ENCODE data around the gene SOX4.

SOX4 gene

DNA sequence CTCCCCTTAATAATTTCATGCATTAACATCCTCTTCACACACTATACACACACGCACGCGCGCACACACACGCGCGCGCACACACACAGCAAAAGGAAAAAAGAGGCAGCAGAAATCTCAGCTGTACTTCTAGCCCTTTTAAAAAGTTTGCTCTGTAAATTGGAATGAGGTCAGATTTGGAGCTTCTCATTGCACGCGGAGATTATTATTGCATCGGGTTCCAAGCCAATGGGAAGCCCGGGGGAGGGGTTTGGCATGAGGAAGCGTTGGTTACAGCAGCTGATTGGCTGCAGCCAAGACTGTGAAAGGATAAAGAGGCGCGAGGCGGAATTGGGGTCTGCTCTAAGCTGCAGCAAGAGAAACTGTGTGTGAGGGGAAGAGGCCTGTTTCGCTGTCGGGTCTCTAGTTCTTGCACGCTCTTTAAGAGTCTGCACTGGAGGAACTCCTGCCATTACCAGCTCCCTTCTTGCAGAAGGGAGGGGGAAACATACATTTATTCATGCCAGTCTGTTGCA, at the start of gene SOX4 (continued):
- TF ChIP-seq, protein P1, sequence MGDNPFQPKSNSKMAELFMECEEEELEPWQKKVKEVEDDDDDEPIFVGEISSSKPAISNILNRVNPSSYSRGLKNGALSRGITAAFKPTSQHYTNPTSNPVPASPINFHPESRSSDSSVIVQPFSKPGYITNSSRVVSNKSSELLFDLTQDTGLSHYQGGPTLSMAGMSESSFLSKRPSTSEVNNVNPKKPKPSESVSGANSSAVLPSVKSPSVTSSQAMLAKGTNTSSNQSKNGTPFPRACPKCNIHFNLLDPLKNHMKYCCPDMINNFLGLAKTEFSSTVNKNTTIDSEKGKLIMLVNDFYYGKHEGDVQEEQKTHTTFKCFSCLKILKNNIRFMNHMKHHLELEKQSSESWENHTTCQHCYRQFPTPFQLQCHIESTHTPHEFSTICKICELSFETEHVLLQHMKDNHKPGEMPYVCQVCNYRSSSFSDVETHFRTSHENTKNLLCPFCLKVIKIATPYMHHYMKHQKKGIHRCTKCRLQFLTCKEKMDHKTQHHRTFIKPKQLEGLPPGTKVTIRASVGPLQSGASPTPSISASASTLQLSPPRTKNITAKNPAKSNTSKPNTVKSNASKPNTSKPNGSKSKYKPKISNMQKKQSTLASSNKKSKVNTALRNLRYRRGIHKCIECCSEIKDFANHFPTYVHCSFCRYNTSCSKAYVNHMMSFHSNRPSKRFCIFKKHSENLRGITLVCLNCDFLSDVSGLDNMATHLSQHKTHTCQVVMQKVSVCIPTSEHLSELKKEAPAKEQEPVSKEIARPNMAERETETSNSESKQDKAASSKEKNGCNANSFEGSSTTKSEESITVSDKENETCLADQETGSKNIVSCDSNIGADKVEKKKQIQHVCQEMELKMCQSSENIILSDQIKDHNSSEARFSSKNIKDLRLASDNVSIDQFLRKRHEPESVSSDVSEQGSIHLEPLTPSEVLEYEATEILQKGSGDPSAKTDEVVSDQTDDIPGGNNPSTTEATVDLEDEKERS (tag by site-specific recombination; IDR thresholded peaks at IDR 0.05), result no peak
- TF ChIP-seq ZNF596 (tag by site-specific recombination; IDR thresholded peaks at IDR 0.05) (peak; percentile 47; the same call in 1 of the 2 replicates), SETDB1 (IDR thresholded peaks at IDR 0.05; ENCODE audit: insufficient read length, low read length) (peak; percentile 34), ZNF544 (tag by site-specific recombination; IDR thresholded peaks at IDR 0.05) (no peak), ZNF112 (tag by site-specific recombination; IDR thresholded peaks at IDR 0.05) (no peak), ZNF561 (tag by site-specific recombination; IDR thresholded peaks at IDR 0.05; ENCODE audit: borderline replicate concordance) (no peak), ZBTB21 (tag by site-specific recombination; IDR thresholded peaks at IDR 0.05) (0 out of 2 replicates have a peak, but pooled peaks have one; percentile 37), ZBTB1 (tag by site-specific recombination; IDR thresholded peaks at IDR 0.05) (no peak), ZFP37 (tag by site-specific recombination; IDR thresholded peaks at IDR 0.05) (no peak), ZNF585B (tag by site-specific recombination; IDR thresholded peaks at IDR 0.05) (no peak), ZNF223 (tag by site-specific recombination; IDR thresholded peaks at IDR 0.05) (no peak), ZNF394 (tag by site-specific recombination; IDR thresholded peaks at IDR 0.05; ENCODE audit: borderline replicate concordance) (no peak), GLIS2 (tag by site-specific recombination; IDR thresholded peaks at IDR 0.05) (no peak), ZNF311 (tag by site-specific recombination; IDR thresholded peaks at IDR 0.05; ENCODE audit: borderline replicate concordance) (no peak), SP7 (tag by site-specific recombination; IDR thresholded peaks at IDR 0.05) (peak; percentile 51; the same call in 1 of the 2 replicates), ZNF133 (tag by site-specific recombination; IDR thresholded peaks at IDR 0.05) (no peak), ZNF843 (tag by site-specific recombination; IDR thresholded peaks at IDR 0.05) (peak; percentile 39; the same call in 1 of the 2 replicates), ZFP69B (tag by site-specific recombination; IDR thresholded peaks at IDR 0.05) (peak; percentile 96), ZNF292 (tag by site-specific recombination; IDR thresholded peaks at IDR 0.05; ENCODE audit: borderline replicate concordance, low read depth) (no peak), ZXDB (tag by site-specific recombination; IDR thresholded peaks at IDR 0.05) (peak; percentile 50; the same call in 1 of the 2 replicates), ZNF423 (tag by site-specific recombination; IDR thresholded peaks at IDR 0.05) (no peak), ZNF248 (tag by site-specific recombination; IDR thresholded peaks at IDR 0.05) (no peak), OVOL3 (tag by site-specific recombination; IDR thresholded peaks at IDR 0.05) (no peak), ZNF132 (tag by site-specific recombination; IDR thresholded peaks at IDR 0.05; ENCODE audit: borderline replicate concordance) (no peak)
- TF ChIP-seq, protein P2, sequence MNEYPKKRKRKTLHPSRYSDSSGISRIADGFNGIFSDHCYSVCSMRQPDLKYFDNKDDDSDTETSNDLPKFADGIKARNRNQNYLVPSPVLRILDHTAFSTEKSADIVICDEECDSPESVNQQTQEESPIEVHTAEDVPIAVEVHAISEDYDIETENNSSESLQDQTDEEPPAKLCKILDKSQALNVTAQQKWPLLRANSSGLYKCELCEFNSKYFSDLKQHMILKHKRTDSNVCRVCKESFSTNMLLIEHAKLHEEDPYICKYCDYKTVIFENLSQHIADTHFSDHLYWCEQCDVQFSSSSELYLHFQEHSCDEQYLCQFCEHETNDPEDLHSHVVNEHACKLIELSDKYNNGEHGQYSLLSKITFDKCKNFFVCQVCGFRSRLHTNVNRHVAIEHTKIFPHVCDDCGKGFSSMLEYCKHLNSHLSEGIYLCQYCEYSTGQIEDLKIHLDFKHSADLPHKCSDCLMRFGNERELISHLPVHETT (tag by site-specific recombination; IDR thresholded peaks at IDR 0.05), result no peak
- TF ChIP-seq, protein P3, sequence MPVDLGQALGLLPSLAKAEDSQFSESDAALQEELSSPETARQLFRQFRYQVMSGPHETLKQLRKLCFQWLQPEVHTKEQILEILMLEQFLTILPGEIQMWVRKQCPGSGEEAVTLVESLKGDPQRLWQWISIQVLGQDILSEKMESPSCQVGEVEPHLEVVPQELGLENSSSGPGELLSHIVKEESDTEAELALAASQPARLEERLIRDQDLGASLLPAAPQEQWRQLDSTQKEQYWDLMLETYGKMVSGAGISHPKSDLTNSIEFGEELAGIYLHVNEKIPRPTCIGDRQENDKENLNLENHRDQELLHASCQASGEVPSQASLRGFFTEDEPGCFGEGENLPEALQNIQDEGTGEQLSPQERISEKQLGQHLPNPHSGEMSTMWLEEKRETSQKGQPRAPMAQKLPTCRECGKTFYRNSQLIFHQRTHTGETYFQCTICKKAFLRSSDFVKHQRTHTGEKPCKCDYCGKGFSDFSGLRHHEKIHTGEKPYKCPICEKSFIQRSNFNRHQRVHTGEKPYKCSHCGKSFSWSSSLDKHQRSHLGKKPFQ (tag by site-specific recombination; IDR thresholded peaks at IDR 0.05), result peak; percentile 89
- TF ChIP-seq, protein P4, sequence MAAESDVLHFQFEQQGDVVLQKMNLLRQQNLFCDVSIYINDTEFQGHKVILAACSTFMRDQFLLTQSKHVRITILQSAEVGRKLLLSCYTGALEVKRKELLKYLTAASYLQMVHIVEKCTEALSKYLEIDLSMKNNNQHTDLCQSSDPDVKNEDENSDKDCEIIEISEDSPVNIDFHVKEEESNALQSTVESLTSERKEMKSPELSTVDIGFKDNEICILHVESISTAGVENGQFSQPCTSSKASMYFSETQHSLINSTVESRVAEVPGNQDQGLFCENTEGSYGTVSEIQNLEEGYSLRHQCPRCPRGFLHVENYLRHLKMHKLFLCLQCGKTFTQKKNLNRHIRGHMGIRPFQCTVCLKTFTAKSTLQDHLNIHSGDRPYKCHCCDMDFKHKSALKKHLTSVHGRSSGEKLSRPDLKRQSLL (tag by site-specific recombination; IDR thresholded peaks at IDR 0.05), result no peak; the same call in 1 of the 2 replicates
- TF ChIP-seq, protein P5, sequence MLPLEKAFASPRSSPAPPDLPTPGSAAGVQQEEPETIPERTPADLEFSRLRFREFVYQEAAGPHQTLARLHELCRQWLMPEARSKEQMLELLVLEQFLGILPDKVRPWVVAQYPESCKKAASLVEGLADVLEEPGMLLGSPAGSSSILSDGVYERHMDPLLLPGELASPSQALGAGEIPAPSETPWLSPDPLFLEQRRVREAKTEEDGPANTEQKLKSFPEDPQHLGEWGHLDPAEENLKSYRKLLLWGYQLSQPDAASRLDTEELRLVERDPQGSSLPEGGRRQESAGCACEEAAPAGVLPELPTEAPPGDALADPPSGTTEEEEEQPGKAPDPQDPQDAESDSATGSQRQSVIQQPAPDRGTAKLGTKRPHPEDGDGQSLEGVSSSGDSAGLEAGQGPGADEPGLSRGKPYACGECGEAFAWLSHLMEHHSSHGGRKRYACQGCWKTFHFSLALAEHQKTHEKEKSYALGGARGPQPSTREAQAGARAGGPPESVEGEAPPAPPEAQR (tag by site-specific recombination; IDR thresholded peaks at IDR 0.05), result no peak
- TF ChIP-seq, protein P6, sequence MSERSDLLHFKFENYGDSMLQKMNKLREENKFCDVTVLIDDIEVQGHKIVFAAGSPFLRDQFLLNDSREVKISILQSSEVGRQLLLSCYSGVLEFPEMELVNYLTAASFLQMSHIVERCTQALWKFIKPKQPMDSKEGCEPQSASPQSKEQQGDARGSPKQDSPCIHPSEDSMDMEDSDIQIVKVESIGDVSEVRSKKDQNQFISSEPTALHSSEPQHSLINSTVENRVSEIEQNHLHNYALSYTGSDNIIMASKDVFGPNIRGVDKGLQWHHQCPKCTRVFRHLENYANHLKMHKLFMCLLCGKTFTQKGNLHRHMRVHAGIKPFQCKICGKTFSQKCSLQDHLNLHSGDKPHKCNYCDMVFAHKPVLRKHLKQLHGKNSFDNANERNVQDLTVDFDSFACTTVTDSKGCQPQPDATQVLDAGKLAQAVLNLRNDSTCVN (tag by site-specific recombination; optimal IDR thresholded peaks at IDR 0.05), result peak; percentile 87
- TF ChIP-seq, protein P7, sequence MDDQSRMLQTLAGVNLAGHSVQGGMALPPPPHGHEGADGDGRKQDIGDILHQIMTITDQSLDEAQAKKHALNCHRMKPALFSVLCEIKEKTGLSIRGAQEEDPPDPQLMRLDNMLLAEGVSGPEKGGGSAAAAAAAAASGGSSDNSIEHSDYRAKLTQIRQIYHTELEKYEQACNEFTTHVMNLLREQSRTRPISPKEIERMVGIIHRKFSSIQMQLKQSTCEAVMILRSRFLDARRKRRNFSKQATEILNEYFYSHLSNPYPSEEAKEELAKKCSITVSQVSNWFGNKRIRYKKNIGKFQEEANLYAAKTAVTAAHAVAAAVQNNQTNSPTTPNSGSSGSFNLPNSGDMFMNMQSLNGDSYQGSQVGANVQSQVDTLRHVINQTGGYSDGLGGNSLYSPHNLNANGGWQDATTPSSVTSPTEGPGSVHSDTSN (CRISPR knock-in tag; IDR thresholded peaks at IDR 0.05), result no peak; the same call in 1 of the 2 replicates
